ENCODE measurements around the gene XPR1. TPM values are rescaled to one million over a fixed set of nuclear protein-coding genes. Genes with fewer than 3 reads are reported as not detected.

Gene XPR1
- total RNA-seq, 1 donor from 2014 or later, result 21.4 TPM

DNA sequence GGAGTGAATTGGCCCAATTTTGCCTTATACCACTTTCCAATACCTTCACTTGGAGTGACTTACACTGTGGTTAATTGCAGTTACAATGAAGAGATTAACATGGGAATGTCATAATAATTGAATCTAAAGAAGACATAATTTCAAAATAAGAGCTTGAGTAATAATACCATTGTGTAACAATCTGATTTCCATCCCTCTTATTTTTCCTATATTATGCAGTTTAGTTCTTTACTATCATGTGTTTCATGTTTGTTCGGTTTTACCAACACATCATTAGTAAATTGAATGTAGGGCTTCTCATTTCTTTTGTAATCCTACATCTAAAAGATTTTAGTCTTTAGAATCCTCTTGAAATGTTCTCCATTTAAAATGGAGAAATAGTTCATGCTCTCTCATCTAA lies 19.2 kb upstream of the XPR1 start:
- Mint-ChIP-seq H3K9me3 (ENCODE audit: unreplicated experiment) (no peaks in the 10 kb centered on the region), H3K4me1 (ENCODE audit: unreplicated experiment) (no peaks in the 10 kb centered on the region), H3K27ac (ENCODE audit: unreplicated experiment) (no peak overlapping the region), H3K4me3 (ENCODE audit: unreplicated experiment) (no peak overlapping the region), H3K36me3 (ENCODE audit: unreplicated experiment) (no peaks in the 10 kb centered on the region), H3K27me3 (ENCODE audit: unreplicated experiment) (peaks cover 2% of the 10 kb centered on the region)
- DNase-seq (ENCODE audit: extremely low spot score, unreplicated experiment), result no peak
- TF ChIP-seq, protein P1, sequence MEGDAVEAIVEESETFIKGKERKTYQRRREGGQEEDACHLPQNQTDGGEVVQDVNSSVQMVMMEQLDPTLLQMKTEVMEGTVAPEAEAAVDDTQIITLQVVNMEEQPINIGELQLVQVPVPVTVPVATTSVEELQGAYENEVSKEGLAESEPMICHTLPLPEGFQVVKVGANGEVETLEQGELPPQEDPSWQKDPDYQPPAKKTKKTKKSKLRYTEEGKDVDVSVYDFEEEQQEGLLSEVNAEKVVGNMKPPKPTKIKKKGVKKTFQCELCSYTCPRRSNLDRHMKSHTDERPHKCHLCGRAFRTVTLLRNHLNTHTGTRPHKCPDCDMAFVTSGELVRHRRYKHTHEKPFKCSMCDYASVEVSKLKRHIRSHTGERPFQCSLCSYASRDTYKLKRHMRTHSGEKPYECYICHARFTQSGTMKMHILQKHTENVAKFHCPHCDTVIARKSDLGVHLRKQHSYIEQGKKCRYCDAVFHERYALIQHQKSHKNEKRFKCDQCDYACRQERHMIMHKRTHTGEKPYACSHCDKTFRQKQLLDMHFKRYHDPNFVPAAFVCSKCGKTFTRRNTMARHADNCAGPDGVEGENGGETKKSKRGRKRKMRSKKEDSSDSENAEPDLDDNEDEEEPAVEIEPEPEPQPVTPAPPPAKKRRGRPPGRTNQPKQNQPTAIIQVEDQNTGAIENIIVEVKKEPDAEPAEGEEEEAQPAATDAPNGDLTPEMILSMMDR (IDR thresholded peaks at IDR 0.05), result no peak

DNA sequence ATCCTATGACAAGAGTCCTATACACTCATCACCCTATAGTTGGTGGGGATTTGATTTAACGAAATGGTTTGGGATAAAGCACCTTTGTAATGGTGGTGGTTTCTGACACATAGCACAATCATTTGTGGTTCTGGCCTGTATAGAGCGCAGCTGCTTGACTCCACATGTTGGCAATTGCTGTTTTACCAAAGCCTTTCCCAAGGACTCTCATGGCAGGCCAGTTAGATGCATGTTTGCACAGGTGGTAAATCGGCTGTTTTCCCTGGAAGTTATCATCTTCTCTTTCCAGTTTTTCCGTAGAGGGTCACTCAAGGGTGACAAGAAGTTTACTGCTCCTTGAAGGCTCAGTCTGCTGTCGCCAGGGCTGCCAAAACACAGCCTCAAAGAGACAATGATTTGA lies 17.1 kb upstream of the XPR1 start:
- TF ChIP-seq, protein P1 (IDR thresholded peaks at IDR 0.05), result no peak
- peaks cover 2% of the 10 kb centered on the region for H3K27me3 Mint-ChIP-seq (ENCODE audit: unreplicated experiment)
- H3K27ac Mint-ChIP-seq (ENCODE audit: unreplicated experiment), result no peak overlapping the region
- H3K4me1 Mint-ChIP-seq (ENCODE audit: unreplicated experiment), result no peaks in the 10 kb centered on the region
- H3K9me3 Mint-ChIP-seq (ENCODE audit: unreplicated experiment), result no peaks in the 10 kb centered on the region
- H3K4me3 Mint-ChIP-seq (ENCODE audit: unreplicated experiment), result no peak overlapping the region
- no peak for DNase-seq (ENCODE audit: extremely low spot score, unreplicated experiment)
- H3K36me3 Mint-ChIP-seq (ENCODE audit: unreplicated experiment), result no peaks in the 10 kb centered on the region

DNA sequence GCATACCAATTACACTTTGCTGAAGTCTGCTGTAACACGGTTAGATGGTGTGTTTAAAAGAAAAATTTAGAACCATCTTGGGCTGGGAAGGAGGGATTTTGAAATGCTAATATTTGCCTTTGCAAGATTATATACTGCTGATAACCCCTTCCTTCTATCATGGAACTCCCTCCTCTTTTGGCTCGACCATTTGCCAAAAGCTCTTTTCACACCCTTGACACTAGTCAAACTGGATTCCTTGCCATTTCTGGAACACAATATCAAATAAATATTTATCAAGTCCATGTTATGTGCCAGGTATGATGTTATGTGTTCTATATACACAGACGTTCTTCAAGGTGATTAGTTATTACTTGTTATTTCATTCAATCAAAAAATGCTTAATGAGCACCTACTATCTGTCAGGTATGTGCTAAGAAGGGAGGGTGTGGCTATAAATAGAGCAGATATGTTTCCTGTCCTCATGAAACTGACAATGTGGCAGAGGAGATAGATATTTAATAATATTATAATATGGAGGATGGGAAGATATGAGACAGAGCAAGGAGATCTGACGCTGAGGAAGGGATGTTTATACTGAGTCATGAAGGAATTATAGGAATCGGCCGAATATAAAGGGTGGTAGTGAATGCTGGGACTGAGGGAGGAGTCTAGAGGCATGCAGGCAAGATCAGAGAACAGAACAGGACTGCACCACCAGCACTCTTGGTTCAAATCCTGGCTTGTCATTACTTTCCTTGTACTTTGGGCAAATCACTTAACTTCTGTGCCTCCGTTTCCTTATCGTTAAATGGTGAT lies 16.1 kb upstream of the XPR1 start:
- Mint-ChIP-seq H3K9me3 (ENCODE audit: unreplicated experiment) (no peaks in the 10 kb centered on the region), H3K4me1 (ENCODE audit: unreplicated experiment) (no peaks in the 10 kb centered on the region), H3K36me3 (ENCODE audit: unreplicated experiment) (no peaks in the 10 kb centered on the region), H3K27ac (ENCODE audit: unreplicated experiment) (no peak overlapping the region), H3K27me3 (ENCODE audit: unreplicated experiment) (peaks cover 2% of the 10 kb centered on the region), H3K4me3 (ENCODE audit: unreplicated experiment) (no peak overlapping the region)
- DNase-seq (ENCODE audit: extremely low spot score, unreplicated experiment), result no peak
- TF ChIP-seq, protein P1 (IDR thresholded peaks at IDR 0.05), result no peak

DNA sequence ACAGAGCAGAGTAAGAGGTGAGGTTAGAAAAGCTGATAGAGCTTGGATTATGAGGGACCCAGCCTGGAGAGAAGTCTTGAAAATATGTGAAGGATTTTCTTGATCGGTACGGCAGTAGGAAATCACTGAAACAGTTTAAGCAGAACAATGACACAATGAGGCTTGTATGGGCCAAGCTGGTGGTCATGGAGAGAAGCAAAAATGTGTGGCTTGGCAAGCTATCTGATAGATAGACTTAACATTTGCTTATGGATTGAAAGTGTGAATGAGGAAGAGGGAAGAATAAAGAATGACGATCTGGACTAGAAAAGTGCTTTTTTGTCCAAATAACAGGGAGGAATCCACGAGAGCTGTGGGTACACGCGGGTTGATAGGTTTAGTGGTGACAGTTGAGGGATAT lies 15.4 kb upstream of the XPR1 start:
- Mint-ChIP-seq H3K9me3 (ENCODE audit: unreplicated experiment) (no peaks in the 10 kb centered on the region), H3K36me3 (ENCODE audit: unreplicated experiment) (no peaks in the 10 kb centered on the region), H3K27me3 (ENCODE audit: unreplicated experiment) (peaks cover 2% of the 10 kb centered on the region), H3K4me3 (ENCODE audit: unreplicated experiment) (no peak overlapping the region), H3K27ac (ENCODE audit: unreplicated experiment) (no peak overlapping the region), H3K4me1 (ENCODE audit: unreplicated experiment) (no peaks in the 10 kb centered on the region)
- TF ChIP-seq, protein P1 (IDR thresholded peaks at IDR 0.05), result no peak
- no peak for DNase-seq (ENCODE audit: extremely low spot score, unreplicated experiment)

DNA sequence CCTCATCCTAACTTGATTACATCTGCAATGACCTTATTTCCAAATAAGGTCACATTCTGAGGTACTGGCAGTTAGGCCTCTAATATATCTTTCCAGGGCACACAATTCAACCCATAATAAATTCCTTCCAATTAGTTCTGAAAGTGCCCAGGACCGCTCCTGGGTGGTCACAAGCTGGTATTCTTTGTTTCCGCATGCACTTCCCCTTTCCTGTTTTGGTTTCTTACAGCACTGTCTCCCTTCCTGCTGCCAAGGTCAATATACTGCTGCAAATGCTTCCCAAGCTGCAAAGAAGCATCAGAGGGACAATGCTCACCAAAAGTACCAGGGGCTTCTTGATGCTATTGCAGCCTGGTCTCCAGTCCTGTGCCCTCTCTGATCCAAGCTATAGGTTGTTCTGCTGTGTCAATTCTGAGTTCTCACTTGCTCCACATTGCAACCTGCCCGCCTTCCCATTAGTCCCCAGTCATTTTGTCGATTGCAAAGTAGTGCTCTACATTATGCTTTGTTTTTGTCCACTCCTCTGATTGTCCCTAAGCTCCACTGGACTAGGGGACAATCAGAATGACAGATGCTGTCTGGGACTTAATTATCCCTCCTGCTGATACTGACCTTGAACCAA lies 13.9 kb upstream of the XPR1 start:
- no peaks in the 10 kb centered on the region for H3K9me3 Mint-ChIP-seq (ENCODE audit: unreplicated experiment)
- H3K27ac Mint-ChIP-seq (ENCODE audit: unreplicated experiment), result no peak overlapping the region
- no peaks in the 10 kb centered on the region for H3K4me1 Mint-ChIP-seq (ENCODE audit: unreplicated experiment)
- no peaks in the 10 kb centered on the region for H3K36me3 Mint-ChIP-seq (ENCODE audit: unreplicated experiment)
- H3K27me3 Mint-ChIP-seq (ENCODE audit: unreplicated experiment), result peaks cover 2% of the 10 kb centered on the region
- H3K4me3 Mint-ChIP-seq (ENCODE audit: unreplicated experiment), result no peak overlapping the region
- no peak for DNase-seq (ENCODE audit: extremely low spot score, unreplicated experiment)
- TF ChIP-seq, protein P1 (IDR thresholded peaks at IDR 0.05), result no peak
